ENCODE data around the gene HCFC1. TPM values are rescaled to one million over a fixed set of nuclear protein-coding genes. Genes with fewer than 3 reads are reported as not detected.

The HCFC1 gene
- polyA plus RNA-seq, 3 donors, result 1.9 to 21.8 (median 3.8) TPM

- H3K4me1 Mint-ChIP-seq, result peaks cover 53% of the 10 kb centered on the region
- Histone ChIP-seq H3K4me3 (replicated peaks in 1 of 3; ENCODE audit: low read depth in 2 of 3, low read length in 3 of 3) (peak overlapping the region in 1 of 3 experiments; percentile 50), H3K36me3 (replicated peaks in 1 of 2; ENCODE audit: control insufficient read depth in 1 of 2, insufficient read depth in 2 of 2, low read length in 2 of 2) (peaks cover 7 to 9% of the 10 kb centered on the region in 2 donors), H3K4me2 (replicated peaks; ENCODE audit: extremely low read depth, low read length, poor library complexity, severe bottlenecking) (peak overlapping the region; percentile 58), H3K4me1 (ENCODE audit: control insufficient read depth in 1 of 2, insufficient read depth in 2 of 2, low read length in 2 of 2) (peaks cover 53 to 55% of the 10 kb centered on the region in 2 donors), H3K9ac (ENCODE audit: insufficient read depth, low read length, poor library complexity, severe bottlenecking) (no peak overlapping the region), H3K79me2 (ENCODE audit: insufficient read depth, low read length) (no peaks in the 10 kb centered on the region), H2AFZ (ENCODE audit: insufficient read depth, low read depth, low read length, poor library complexity, severe bottlenecking) (no peak overlapping the region), H4K20me1 (ENCODE audit: insufficient read depth, low read length) (peaks cover 24% of the 10 kb centered on the region), H3K27me3 (ENCODE audit: control insufficient read depth in 2 of 2, insufficient read depth in 2 of 2, low read length in 2 of 2) (no peaks in the 10 kb centered on the region), H3K9me3 (replicated peaks in 1 of 2; ENCODE audit: control insufficient read depth in 1 of 2, insufficient read depth in 1 of 2, low read length in 2 of 2) (no peaks in the 10 kb centered on the region), H3K27ac (ENCODE audit: low read depth in 1 of 2, low read length in 2 of 2) (peak overlapping the region; percentile 41 to 46)
- H3K27ac Mint-ChIP-seq, result peak overlapping the region; percentile 16 to 88 (median 46)
- peaks cover 3 to 8% of the 10 kb centered on the region in 2 donors for H3K36me3 Mint-ChIP-seq
- intact Hi-C loops (cut with micrococcal nuclease), result no loop called here
- WGBS (ENCODE audit: insufficient coverage), result 40% methylated on average over 7 of the region's 18 CpGs
- peak overlapping the region; percentile 41 to 72 for H3K4me3 Mint-ChIP-seq
- H3K27me3 Mint-ChIP-seq (ENCODE audit: low read depth in 3 of 3), result peaks cover 0 to 49% (median 3%) of the 10 kb centered on the region in 3 donors
- H3K9me3 Mint-ChIP-seq, result peaks cover 0 to 8% (median 1%) of the 10 kb centered on the region in 7 donors
- DNase-seq, result peak in 1 of 3 donors; percentile 15
- TF ChIP-seq CTCF (IDR thresholded peaks at IDR 0.05), result no peak
These were observed 68.2 kb downstream of the HCFC1 start for GRCh38 chrX:153903238-153903980.

- Histone ChIP-seq H3K4me3 (replicated peaks in 1 of 3; ENCODE audit: low read depth in 2 of 3, low read length in 3 of 3) (no peak overlapping the region), H3K9ac (ENCODE audit: insufficient read depth, low read length, poor library complexity, severe bottlenecking) (no peak overlapping the region), H3K27ac (ENCODE audit: low read depth in 1 of 2, low read length in 2 of 2) (no peak overlapping the region), H3K36me3 (replicated peaks in 1 of 2; ENCODE audit: control insufficient read depth in 1 of 2, insufficient read depth in 2 of 2, low read length in 2 of 2) (peaks cover 0 to under 1% of the 10 kb centered on the region in 2 donors), H3K4me2 (replicated peaks; ENCODE audit: extremely low read depth, low read length, poor library complexity, severe bottlenecking) (peak overlapping the region; percentile 12), H2AFZ (ENCODE audit: insufficient read depth, low read depth, low read length, poor library complexity, severe bottlenecking) (no peak overlapping the region), H3K4me1 (ENCODE audit: control insufficient read depth in 1 of 2, insufficient read depth in 2 of 2, low read length in 2 of 2) (peaks cover 53 to 55% of the 10 kb centered on the region in 2 donors), H3K27me3 (ENCODE audit: control insufficient read depth in 2 of 2, insufficient read depth in 2 of 2, low read length in 2 of 2) (peaks cover 0 to 2% of the 10 kb centered on the region in 2 donors), H3K9me3 (replicated peaks in 1 of 2; ENCODE audit: control insufficient read depth in 1 of 2, insufficient read depth in 1 of 2, low read length in 2 of 2) (no peaks in the 10 kb centered on the region), H3K79me2 (ENCODE audit: insufficient read depth, low read length) (no peaks in the 10 kb centered on the region), H4K20me1 (ENCODE audit: insufficient read depth, low read length) (peaks cover 16% of the 10 kb centered on the region)
- H3K36me3 Mint-ChIP-seq, result no peaks in the 10 kb centered on the region
- H3K27ac Mint-ChIP-seq, result peak overlapping the region in 1 of 7 donors; percentile 40
- H3K4me1 Mint-ChIP-seq, result peaks cover 53% of the 10 kb centered on the region
- DNase-seq, result no peak
- peaks cover 0 to 48% (median 3%) of the 10 kb centered on the region in 3 donors for H3K27me3 Mint-ChIP-seq (ENCODE audit: low read depth in 3 of 3)
- intact Hi-C loops (cut with micrococcal nuclease), result no loop called here
- no peak overlapping the region for H3K4me3 Mint-ChIP-seq
- peaks cover 0 to 6% (median under 1%) of the 10 kb centered on the region in 7 donors for H3K9me3 Mint-ChIP-seq
- 40% methylated on average over 1 of the region's 10 CpGs for WGBS (ENCODE audit: insufficient coverage)
- no peak for TF ChIP-seq CTCF (IDR thresholded peaks at IDR 0.05)
These were observed 69.2 kb downstream of the HCFC1 start for GRCh38 chrX:153902385-153902784.

Data from CD14-positive monocyte (primary cell).